Activated CD8-positive, alpha-beta memory T cell treated with anti-CD3 and anti-CD28 coated beads, Interleukin-2, amount 10 ng/mL, durations not matched to agents 7 days and 5 days (primary cell): Measurements from ENCODE around the gene PLEKHA7. TPM values are rescaled to one million over a fixed set of nuclear protein-coding genes. Genes with fewer than 3 reads are reported as not detected.

Experiments used
- ATAC-seq: fragments of 150-1000 bp; cut with Tn5 transposase; one replicate; pipeline ENCODE4 v1.10.0; 2021; ENCODE audit warnings: moderate library complexity
- CTCF ChIA-PET: fragments of 350-600 bp; sonication (Branson Sonifier 250); formaldehyde crosslinking; loops from one replicate; lab custom pipeline; 2021; ENCODE audit warnings: antibody characterized with exemption; lab: Charles Lee
- DNase-seq: peaks from one replicate; pipeline ENCODE4 v3.0.0-alpha.2; 2020
- H3K27ac Mint-ChIP-seq: one replicate; pipeline ENCODE4 v1.8.0; 2021; ENCODE audit warnings: mild to moderate bottlenecking, mixed read lengths
- H3K27me3 Mint-ChIP-seq: one replicate; pipeline ENCODE4 v1.8.0; 2021; ENCODE audit warnings: mixed read lengths
- H3K36me3 Mint-ChIP-seq: one replicate; pipeline ENCODE4 v1.8.0; 2021; ENCODE audit warnings: mild to moderate bottlenecking, mixed read lengths
- H3K4me1 Mint-ChIP-seq: one replicate; pipeline ENCODE4 v1.8.0; 2021; ENCODE audit warnings: mixed read lengths
- H3K4me3 Mint-ChIP-seq: one replicate; pipeline ENCODE4 v1.8.0; 2021; ENCODE audit warnings: mild to moderate bottlenecking, moderate library complexity, mixed read lengths
- H3K9me3 Mint-ChIP-seq: one replicate; pipeline ENCODE4 v1.8.0; 2022; ENCODE audit warnings: low read depth, mixed read lengths
- total RNA-seq, 2 experiments: library from RNA; stranded (reverse); gene quantifications; one replicate each; pipeline ENCODE4 v1.2.3, GENCODE V29; 2021

Gene PLEKHA7
- total RNA-seq, 2 experiments from 2014 or later = 1.1 to 9.7 TPM

DNA sequence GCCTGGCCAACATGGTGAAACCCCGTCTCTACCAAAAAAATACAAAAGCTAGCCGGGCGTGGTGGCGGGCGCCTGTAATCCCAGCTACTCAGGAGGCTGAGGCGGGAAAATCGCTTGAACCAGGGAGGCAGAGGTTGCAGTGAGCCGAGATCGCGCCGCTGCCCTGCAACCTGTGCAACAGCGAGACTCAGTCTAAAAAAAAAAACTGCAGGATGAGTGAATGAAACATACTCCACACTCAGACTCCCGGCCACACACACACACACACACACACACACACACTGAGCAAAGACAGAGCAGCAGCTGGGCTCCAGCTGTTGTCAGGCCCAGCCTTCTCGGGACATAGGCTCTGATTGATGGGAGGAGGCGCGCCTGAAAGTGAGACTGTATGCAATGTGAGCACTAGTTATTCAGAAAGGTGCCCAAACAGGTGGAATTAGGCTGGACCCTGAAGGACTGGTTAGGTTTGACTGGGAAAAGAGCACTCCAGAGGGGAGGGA, 1.5 kb upstream of the PLEKHA7 start:
- no peak overlapping the region for H3K4me3 Mint-ChIP-seq
- CTCF ChIA-PET = interaction anchor here (1.2 to 1.6 kb wide), 2 partner anchors 201 to 230 kb away, joined by 3 read pairs; no protein-coding TSS in a partner anchor
- H3K9me3 Mint-ChIP-seq = no peaks in the 10 kb centered on the region
- ATAC-seq (no peak), DNase-seq (no peak)
- H3K27me3 Mint-ChIP-seq = peaks cover 33% of the 10 kb centered on the region
- peaks cover 7% of the 10 kb centered on the region for H3K4me1 Mint-ChIP-seq
- H3K27ac Mint-ChIP-seq = no peak overlapping the region
- peaks cover 3% of the 10 kb centered on the region for H3K36me3 Mint-ChIP-seq

GRCh38 chr11:17014833-17015626, 816 bp upstream of the PLEKHA7 start:
- CTCF ChIA-PET = interaction anchor here (1.7 kb wide), 1 partner anchor 69 kb away, joined by 5 read pairs; no protein-coding TSS in a partner anchor
- peaks cover 7% of the 10 kb centered on the region for H3K4me1 Mint-ChIP-seq

DNA sequence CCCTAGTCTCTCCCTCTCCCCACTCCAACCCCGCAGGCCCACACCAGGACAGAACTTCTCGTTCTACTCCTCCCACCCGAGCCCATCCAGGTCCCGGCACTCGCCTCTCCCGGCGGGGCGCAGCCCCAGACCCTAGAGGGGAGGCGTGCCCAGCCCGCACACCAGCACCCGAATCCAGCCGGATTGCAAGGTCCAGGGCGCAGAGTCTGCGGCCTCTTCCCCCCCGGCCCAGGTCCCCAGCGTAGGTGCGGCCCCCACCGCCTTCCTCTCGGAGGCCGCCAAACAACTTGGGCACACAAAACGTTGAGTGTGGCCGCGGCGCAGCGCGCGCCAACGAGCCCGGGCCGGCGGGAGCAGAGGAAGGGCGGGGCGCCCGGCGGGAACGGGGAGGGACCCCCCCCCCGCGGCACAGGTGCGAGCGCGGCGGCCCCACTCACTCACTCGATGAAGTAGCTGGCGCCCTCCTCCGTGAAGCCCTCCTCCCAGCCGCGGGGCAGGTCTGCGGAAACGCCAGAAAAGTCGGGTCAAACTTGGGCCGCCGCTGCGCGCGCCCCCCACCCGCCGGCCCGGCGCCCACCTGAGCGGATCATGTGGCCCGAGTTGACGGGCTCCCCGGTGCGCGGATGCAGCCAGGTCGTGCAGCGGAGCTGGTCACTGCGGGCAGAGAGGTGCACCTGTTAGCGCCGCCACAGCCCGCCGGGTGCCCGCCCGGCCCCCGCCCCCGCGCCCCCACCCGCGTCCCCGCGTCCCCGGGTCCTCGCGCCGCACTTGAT, 480 bp downstream of the PLEKHA7 start:
- peaks cover 29% of the 10 kb centered on the region for H3K27me3 Mint-ChIP-seq
- CTCF ChIA-PET = interaction anchor here (1.7 kb wide), 1 partner anchor 68 kb away, joined by 5 read pairs; no protein-coding TSS in a partner anchor
- peak; percentile 48 for ATAC-seq
- H3K9me3 Mint-ChIP-seq = no peaks in the 10 kb centered on the region
- peak overlapping the region; percentile 32 for H3K4me3 Mint-ChIP-seq
- H3K4me1 Mint-ChIP-seq = peaks cover 7% of the 10 kb centered on the region
- H3K27ac Mint-ChIP-seq = no peak overlapping the region
- H3K36me3 Mint-ChIP-seq = peaks cover 3% of the 10 kb centered on the region
- no peak for DNase-seq

More at GRCh38 chr11:17014833-17015626, 816 bp upstream of the PLEKHA7 start:
- peaks cover 33% of the 10 kb centered on the region for H3K27me3 Mint-ChIP-seq
- DNase-seq = no peak
- peak overlapping the region; percentile 73 for H3K4me3 Mint-ChIP-seq
- H3K9me3 Mint-ChIP-seq = no peaks in the 10 kb centered on the region
- peak; percentile 52 for ATAC-seq
- H3K36me3 Mint-ChIP-seq = peaks cover 3% of the 10 kb centered on the region
- H3K27ac Mint-ChIP-seq = no peak overlapping the region

DNA sequence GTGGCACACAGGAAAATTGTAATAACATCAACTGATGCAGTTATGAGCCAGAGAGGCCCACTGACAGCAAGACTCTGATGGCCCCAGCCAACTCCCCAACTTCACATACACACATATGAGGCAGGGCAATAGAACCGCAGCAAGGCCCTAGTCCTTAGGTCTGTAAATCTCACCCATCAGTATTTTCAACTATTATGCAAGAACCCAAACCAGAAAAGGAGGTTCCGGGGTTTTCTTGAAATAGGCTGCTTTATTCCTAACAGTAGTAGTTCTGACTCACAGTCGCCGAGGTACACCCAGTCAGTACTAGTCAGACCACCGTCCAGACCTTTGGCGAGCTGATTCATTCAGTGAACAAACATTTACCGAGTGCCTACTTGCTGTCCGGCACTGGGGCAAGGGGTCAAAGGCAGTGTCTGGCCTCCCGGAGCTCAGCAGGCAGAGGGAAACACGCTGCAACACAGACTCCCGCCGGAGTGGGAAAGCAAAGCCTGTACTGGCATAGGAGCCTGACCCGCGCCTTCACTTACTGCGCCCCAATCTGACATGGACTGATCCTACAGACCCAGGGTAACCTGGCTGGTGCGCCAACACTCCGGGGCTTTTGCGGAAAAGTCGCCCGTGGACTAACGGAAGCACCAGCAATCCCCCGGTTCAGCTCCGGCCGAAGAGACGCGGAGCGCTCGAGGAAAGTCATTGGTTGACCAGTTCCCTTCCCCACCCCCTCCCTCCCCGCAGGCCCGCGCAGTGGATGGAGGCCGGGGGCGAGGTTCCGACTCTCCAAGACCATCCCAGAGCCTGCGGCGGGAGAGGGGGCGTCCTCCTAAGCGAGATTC, 1.3 kb downstream of the PLEKHA7 start:
- peak overlapping the region; percentile 32 for H3K4me3 Mint-ChIP-seq
- peaks cover 7% of the 10 kb centered on the region for H3K4me1 Mint-ChIP-seq
- peaks cover 3% of the 10 kb centered on the region for H3K36me3 Mint-ChIP-seq
- peaks cover 26% of the 10 kb centered on the region for H3K27me3 Mint-ChIP-seq
- no peak overlapping the region for H3K27ac Mint-ChIP-seq
- no peak for ATAC-seq
- no peaks in the 10 kb centered on the region for H3K9me3 Mint-ChIP-seq
- no peak for DNase-seq
- CTCF ChIA-PET = no interaction called here

GRCh38 chr11:17012179-17012578, 2.0 kb downstream of the PLEKHA7 start:
- Mint-ChIP-seq H3K4me3 (no peak overlapping the region), H3K9me3 (no peaks in the 10 kb centered on the region), H3K36me3 (peaks cover 3% of the 10 kb centered on the region), H3K27ac (no peak overlapping the region), H3K27me3 (peaks cover 26% of the 10 kb centered on the region), H3K4me1 (peaks cover 7% of the 10 kb centered on the region)
- CTCF ChIA-PET = no interaction called here
- DNase-seq (no peak), ATAC-seq (no peak)

- no peak overlapping the region for H3K4me3 Mint-ChIP-seq
- CTCF ChIA-PET = no interaction called here
Observed at GRCh38 chr11:17010851-17011420, 3.3 kb downstream of the PLEKHA7 start.

DNA sequence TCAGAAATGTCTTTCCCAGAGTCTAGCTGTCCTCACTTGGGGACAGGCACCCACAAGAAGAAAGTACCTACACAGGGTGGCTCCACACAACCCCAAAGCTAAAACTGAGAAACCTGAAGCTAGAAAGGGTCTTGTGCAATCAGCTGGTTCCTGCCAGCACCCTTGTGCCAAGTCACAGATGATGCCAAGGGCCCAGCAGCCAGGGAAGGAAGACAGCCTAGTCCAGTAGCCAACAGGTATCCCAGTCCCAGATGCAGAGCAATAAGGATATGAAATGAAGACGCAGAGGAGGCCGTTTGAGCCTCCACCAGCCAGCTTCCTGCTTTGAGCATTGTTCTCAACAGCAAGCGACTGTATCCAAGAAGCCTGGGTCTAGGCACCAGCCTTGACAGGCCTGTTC, 6.1 kb downstream of the PLEKHA7 start:
- Mint-ChIP-seq H3K4me1 (peaks cover 2% of the 10 kb centered on the region), H3K27me3 (no peaks in the 10 kb centered on the region), H3K27ac (no peak overlapping the region), H3K4me3 (no peak overlapping the region), H3K9me3 (no peaks in the 10 kb centered on the region), H3K36me3 (peaks cover 2% of the 10 kb centered on the region)
- CTCF ChIA-PET = no interaction called here
- ATAC-seq (no peak), DNase-seq (no peak)

More at GRCh38 chr11:17010851-17011420, 3.3 kb downstream of the PLEKHA7 start:
- no peaks in the 10 kb centered on the region for H3K9me3 Mint-ChIP-seq
- H3K27ac Mint-ChIP-seq = no peak overlapping the region
- no peak for ATAC-seq
- H3K36me3 Mint-ChIP-seq = peaks cover 3% of the 10 kb centered on the region
- H3K27me3 Mint-ChIP-seq = peaks cover 14% of the 10 kb centered on the region
- H3K4me1 Mint-ChIP-seq = peaks cover 7% of the 10 kb centered on the region
- no peak for DNase-seq

DNA sequence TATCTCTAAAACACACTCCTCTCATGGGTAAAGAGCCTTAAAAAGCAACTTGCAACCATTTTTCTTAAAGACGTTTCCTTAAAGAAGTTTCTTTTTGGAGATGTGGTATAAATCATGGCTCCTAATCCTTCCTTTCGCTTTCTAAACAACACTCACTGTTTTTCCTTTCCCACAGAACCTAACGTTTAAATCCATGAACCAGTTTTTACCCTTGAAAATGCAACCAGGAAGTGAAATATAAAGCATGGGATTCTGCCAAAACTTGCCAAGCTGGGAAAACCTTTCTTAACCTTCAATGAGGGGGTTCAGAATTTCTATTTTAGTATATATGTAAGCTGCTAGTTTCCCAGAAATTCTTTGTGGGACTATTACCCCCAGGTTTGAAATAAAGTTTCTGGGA, 8.6 kb downstream of the PLEKHA7 start:
- Mint-ChIP-seq H3K9me3 (no peaks in the 10 kb centered on the region), H3K4me3 (no peak overlapping the region), H3K27me3 (no peaks in the 10 kb centered on the region), H3K4me1 (peaks cover 1% of the 10 kb centered on the region), H3K27ac (no peak overlapping the region), H3K36me3 (peaks cover 2% of the 10 kb centered on the region)
- DNase-seq (no peak), ATAC-seq (no peak)
- CTCF ChIA-PET = no interaction called here

- CTCF ChIA-PET = no interaction called here
- H3K27ac Mint-ChIP-seq = no peak overlapping the region
- peaks cover 2% of the 10 kb centered on the region for H3K36me3 Mint-ChIP-seq
- no peaks in the 10 kb centered on the region for H3K9me3 Mint-ChIP-seq
- no peaks in the 10 kb centered on the region for H3K27me3 Mint-ChIP-seq
- ATAC-seq = no peak
- DNase-seq = no peak
- H3K4me3 Mint-ChIP-seq = no peak overlapping the region
- H3K4me1 Mint-ChIP-seq = peaks cover 1% of the 10 kb centered on the region
Observed at GRCh38 chr11:17004486-17005148, 9.6 kb downstream of the PLEKHA7 start.

DNA sequence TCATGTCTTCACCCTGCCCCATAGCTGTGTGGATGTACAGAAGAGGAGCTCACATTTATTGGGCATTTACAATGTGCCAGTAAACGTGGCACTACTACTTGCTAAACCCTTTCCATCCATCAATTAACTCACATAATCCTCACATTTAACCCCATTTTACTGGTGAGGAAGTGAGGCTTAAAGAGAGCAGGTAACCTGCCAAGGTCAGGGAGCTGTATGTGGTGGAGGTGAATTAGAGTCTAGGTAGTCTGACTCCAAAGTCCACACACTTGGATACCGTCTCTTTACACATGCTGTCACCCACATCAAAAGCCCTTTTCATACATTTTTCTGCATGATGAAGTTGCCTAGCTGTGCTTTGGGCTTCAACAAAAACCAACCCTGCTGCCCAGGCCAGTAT, 10.8 kb downstream of the PLEKHA7 start:
- Mint-ChIP-seq H3K27me3 (no peaks in the 10 kb centered on the region), H3K9me3 (no peaks in the 10 kb centered on the region), H3K4me3 (no peak overlapping the region), H3K36me3 (peaks cover 2% of the 10 kb centered on the region), H3K27ac (no peak overlapping the region), H3K4me1 (peaks cover 1% of the 10 kb centered on the region)
- ATAC-seq (no peak), DNase-seq (no peak)
- CTCF ChIA-PET = no interaction called here

DNA sequence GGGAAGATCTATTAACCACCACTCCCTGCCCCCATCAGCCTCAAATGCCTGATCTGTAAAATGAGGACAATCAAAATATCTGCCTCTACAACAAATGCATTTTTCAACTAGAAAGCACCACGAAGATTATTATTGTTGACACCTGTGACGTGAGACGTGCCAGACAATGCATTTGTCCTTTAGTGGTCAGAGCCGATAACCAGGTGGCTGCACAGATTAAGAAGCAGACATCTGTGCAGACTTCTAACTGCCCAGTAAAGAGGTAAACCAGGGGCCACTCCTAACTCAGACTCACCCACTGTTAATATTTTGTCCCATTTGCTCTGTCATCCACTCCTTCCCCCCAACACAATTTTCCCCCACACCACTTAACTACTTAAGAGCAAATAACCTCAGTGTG, 11.7 kb downstream of the PLEKHA7 start:
- Mint-ChIP-seq H3K4me1 (peaks cover 1% of the 10 kb centered on the region), H3K36me3 (peaks cover 2% of the 10 kb centered on the region), H3K27ac (no peak overlapping the region), H3K27me3 (no peaks in the 10 kb centered on the region), H3K9me3 (no peaks in the 10 kb centered on the region), H3K4me3 (no peak overlapping the region)
- ATAC-seq = no peak
- CTCF ChIA-PET = no interaction called here
- DNase-seq = no peak

GRCh38 chr11:17001806-17002205, 12.4 kb downstream of the PLEKHA7 start:
- Mint-ChIP-seq H3K27me3 (no peaks in the 10 kb centered on the region), H3K36me3 (peaks cover 2% of the 10 kb centered on the region), H3K4me1 (peaks cover 1% of the 10 kb centered on the region), H3K4me3 (no peak overlapping the region), H3K9me3 (no peaks in the 10 kb centered on the region), H3K27ac (no peak overlapping the region)
- CTCF ChIA-PET = no interaction called here
- ATAC-seq (no peak), DNase-seq (no peak)
